Breast epithelium (tissue), 3 donors: ENCODE results near the gene FAP.

Experiments
- CTCF ChIP-seq, 3 donors: fragments of 450-650 bp; IDR thresholded peaks; one replicate each; pipeline ENCODE4 v1.5.1; 2016 to 2017; ENCODE audit warnings: antibody characterized with exemption in 3 of 3, mild to moderate bottlenecking in 3 of 3, moderate library complexity in 3 of 3
- POLR2A ChIP-seq: fragments of 450-650 bp; IDR thresholded peaks from one replicate; pipeline ENCODE4 v1.6.1; 2016; ENCODE audit warnings: antibody characterized with exemption, mild to moderate bottlenecking, moderate library complexity
- POLR2AphosphoS5 ChIP-seq, 3 donors: sonication (generic); formaldehyde crosslinking; IDR thresholded peaks; one replicate each; pipeline ENCODE4 v1.6.1; 2017; ENCODE audit warnings: antibody characterized with exemption in 3 of 3

- TF ChIP-seq CTCF (IDR thresholded peaks at IDR 0.05) (no peak), POLR2A (no peak), POLR2AphosphoS5 (IDR thresholded peaks at IDR 0.05) (no peak)
Observed at GRCh38 chr2:162200636-162201035, 42.6 kb downstream of the FAP start.
